ENCODE results near the gene FUT7. TPM values are rescaled to one million over a fixed set of nuclear protein-coding genes. Genes with fewer than 3 reads are reported as not detected.

The FUT7 gene
- total and polyA plus RNA-seq, 9 of the 15 experiments (the other 6 are each of a cell fraction or from before 2014, with no cell fraction given): not detected

DNA sequence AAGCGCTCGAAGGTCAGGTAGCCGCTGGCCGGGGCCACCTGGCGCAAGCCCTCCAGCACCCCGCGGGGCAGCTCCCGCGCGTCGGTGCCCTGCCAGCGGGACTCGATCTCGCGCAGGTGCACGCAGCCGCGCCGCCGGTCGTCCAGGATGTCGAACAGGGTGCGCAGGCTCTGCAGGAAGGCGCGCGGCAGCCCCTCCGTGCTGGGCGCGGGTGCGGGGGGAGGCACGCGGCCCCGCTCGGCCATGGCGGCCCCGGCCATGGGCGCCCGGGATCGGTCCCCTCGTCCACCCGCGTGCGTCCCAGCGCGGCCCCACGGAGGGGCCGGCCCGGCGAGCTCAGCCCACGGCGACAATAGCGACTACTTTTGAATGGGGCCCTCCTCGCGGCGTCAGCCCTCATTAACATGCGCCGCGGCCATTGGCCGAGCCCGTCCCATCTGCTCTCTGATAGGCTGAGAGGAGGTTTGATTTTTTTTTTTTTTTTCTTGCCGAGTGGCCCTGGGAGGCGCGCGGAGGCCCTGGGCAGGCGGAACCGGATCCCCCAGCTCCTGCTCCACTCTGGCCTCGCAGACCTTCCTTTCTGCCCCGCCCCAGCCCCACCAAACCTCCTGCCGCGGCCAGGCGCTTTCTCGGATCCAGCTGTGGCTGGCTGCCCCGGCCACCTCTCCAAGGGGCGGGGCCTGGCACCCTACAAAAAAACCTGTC lies 38.5 kb upstream of the FUT7 start, which contains the start of gene SAPCD2 (continued):
- TF ChIP-seq, protein P1, sequence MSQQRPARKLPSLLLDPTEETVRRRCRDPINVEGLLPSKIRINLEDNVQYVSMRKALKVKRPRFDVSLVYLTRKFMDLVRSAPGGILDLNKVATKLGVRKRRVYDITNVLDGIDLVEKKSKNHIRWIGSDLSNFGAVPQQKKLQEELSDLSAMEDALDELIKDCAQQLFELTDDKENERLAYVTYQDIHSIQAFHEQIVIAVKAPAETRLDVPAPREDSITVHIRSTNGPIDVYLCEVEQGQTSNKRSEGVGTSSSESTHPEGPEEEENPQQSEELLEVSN (IDR thresholded peaks at IDR 0.05; ENCODE audit: borderline replicate concordance in 1 of 2, extremely low read depth in 1 of 2, insufficient read depth in 1 of 2, insufficient read length in 1 of 2, low read depth in 1 of 2, low read length in 1 of 2, poor library complexity in 1 of 2, severe bottlenecking in 1 of 2): peak in 1 of 2 experiments; percentile 89
- TF ChIP-seq JUND (IDR thresholded peaks at IDR 0.05; ENCODE audit: borderline replicate concordance, low read depth, low read length): no peak
- peak; percentile 9; the same call in 1 of the 3 replicates for TF ChIP-seq JUND (tag; IDR thresholded peaks at IDR 0.05; ENCODE audit: borderline replicate concordance, low read depth, low read length)
- no peak for TF ChIP-seq NR1H2 (CRISPR knock-in tag; IDR thresholded peaks at IDR 0.05)
- TF ChIP-seq HCFC1 (IDR thresholded peaks at IDR 0.05; ENCODE audit: low read depth, low read length): 0 out of 2 replicates have a peak, but pooled peaks have one; percentile 7
- TF ChIP-seq POLR2A (conservative IDR thresholded peaks at IDR 0.05): peak; percentile 71
- peak; percentile 26 for TF ChIP-seq U2AF1 (optimal IDR thresholded peaks at IDR 0.05; ENCODE audit: low read depth, low read length)
- no peak for TF ChIP-seq ZC3H4 (CRISPR knock-in tag; IDR thresholded peaks at IDR 0.05; ENCODE audit: borderline replicate concordance)
- TF ChIP-seq GTF2E2 (tag; IDR thresholded peaks at IDR 0.05): peak; percentile 26; the same call in 1 of the 2 replicates
- TF ChIP-seq MEIS2 (IDR thresholded peaks at IDR 0.05; ENCODE audit: partially characterized antibody): peak; percentile 5
- no peak for TF ChIP-seq RHOXF2B (CRISPR knock-in tag; conservative IDR thresholded peaks at IDR 0.05)
- TF ChIP-seq, protein P2, sequence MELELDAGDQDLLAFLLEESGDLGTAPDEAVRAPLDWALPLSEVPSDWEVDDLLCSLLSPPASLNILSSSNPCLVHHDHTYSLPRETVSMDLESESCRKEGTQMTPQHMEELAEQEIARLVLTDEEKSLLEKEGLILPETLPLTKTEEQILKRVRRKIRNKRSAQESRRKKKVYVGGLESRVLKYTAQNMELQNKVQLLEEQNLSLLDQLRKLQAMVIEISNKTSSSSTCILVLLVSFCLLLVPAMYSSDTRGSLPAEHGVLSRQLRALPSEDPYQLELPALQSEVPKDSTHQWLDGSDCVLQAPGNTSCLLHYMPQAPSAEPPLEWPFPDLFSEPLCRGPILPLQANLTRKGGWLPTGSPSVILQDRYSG (tag; conservative IDR thresholded peaks at IDR 0.05; ENCODE audit: low read depth): no peak
- no peak for TF ChIP-seq EWSR1 (IDR thresholded peaks at IDR 0.05; ENCODE audit: borderline replicate concordance, low read depth, partially characterized antibody)
- TF ChIP-seq KDM1A (IDR thresholded peaks at IDR 0.05): no peak
- TF ChIP-seq, protein P3, sequence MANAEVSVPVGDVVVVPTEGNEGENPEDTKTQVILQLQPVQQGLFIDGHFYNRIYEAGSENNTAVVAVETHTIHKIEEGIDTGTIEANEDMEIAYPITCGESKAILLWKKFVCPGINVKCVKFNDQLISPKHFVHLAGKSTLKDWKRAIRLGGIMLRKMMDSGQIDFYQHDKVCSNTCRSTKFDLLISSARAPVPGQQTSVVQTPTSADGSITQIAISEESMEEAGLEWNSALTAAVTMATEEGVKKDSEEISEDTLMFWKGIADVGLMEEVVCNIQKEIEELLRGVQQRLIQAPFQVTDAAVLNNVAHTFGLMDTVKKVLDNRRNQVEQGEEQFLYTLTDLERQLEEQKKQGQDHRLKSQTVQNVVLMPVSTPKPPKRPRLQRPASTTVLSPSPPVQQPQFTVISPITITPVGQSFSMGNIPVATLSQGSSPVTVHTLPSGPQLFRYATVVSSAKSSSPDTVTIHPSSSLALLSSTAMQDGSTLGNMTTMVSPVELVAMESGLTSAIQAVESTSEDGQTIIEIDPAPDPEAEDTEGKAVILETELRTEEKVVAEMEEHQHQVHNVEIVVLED (CRISPR knock-in tag; IDR thresholded peaks at IDR 0.05): 0 out of 2 replicates have a peak, but pooled peaks have one; percentile 26
- no peak for TF ChIP-seq SMARCC2 (IDR thresholded peaks at IDR 0.05; ENCODE audit: low read depth)
- no peak for TF ChIP-seq ZNF431 (CRISPR knock-in tag; IDR thresholded peaks at IDR 0.05)
- 0 out of 4 replicates have a peak, but pooled peaks of 1 of the 2 experiments have one; percentile 8 for TF ChIP-seq MAZ (CRISPR knock-in tag; conservative IDR thresholded peaks at IDR 0.05 in 1 of 2, IDR thresholded peaks at IDR 0.05 in 1 of 2)
- TF ChIP-seq XRCC4 (IDR thresholded peaks at IDR 0.05; ENCODE audit: extremely low read depth, insufficient read depth, insufficient read length): no peak
- TF ChIP-seq, protein P4, sequence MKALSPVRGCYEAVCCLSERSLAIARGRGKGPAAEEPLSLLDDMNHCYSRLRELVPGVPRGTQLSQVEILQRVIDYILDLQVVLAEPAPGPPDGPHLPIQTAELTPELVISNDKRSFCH (CRISPR knock-in tag; IDR thresholded peaks at IDR 0.05): no peak
- TF ChIP-seq, protein P4 (tag; IDR thresholded peaks at IDR 0.05): 0 out of 2 replicates have a peak, but pooled peaks have one; percentile 16
